DMS79 treated with DMSO at 0.1 percent for 48 hours (cell line): ENCODE results near the gene RNF31.
"Not testable (repeated sequence)": the region's sequence is repeated elsewhere in the genome, so short reads cannot be mapped to it uniquely, and the experiment has no call there.

ENCODE experiments used
- DNase-seq: peaks from one replicate; lab custom pipeline; 2025; lab: John Stamatoyannopoulos, UW

RNF31 gene

GRCh38 chr14:24202538-24202937, 55.2 kb downstream of the RNF31 start:
- DNase-seq: not testable (repeated sequence)

GRCh38 chr14:24203249-24203886, 56.1 kb downstream of the RNF31 start:
- not testable (repeated sequence) for DNase-seq

GRCh38 chr14:24204163-24205146, 57.2 kb downstream of the RNF31 start:
- no peak for DNase-seq

DNA sequence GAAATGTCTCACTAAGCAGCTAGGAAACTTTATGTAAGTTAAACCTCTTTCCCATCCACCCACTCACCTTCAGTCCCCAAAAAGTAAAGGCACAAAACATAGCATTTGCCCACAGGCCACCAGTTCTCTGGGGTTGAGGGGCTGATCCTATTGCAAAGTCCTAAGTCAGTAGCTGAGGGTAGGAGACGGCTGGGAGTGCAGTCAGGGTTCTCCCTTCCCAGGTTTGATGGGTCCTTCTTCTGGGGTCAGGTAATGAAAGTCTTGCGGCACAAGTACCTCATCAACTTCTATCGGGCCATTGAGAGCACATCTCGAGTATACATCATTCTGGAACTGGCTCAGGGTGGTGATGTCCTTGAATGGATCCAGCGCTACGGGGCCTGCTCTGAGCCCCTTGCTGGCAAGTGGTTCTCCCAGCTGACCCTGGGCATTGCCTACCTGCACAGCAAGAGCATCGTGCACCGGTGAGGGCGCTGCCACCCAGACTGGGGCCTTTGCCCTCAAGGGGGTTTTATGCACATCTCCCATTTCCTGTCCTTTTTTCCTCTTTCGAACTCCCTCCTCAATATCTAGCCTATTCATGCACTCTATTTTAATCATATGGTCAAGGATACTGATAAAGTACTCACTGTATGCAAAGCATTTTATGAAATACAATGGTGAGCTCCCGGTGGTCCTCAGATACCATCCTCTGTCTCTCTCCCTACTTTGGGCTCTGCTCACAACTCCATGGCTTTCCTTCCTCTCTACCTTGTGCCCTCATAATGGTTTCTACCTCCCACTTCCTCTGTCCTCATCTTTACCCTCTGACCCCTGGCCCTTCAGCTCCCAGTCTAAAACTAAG, 59.2 kb downstream of the RNF31 start:
- DNase-seq: no peak

GRCh38 chr14:24207104-24207551, 59.8 kb downstream of the RNF31 start:
- DNase-seq: no peak

- DNase-seq: no peak
These were observed 60.3 kb downstream of the RNF31 start for GRCh38 chr14:24207625-24208024.
